Kidney epithelial cell (primary cell): Measurements from ENCODE around the gene RNASE7. TPM values are rescaled to one million over a fixed set of nuclear protein-coding genes. Genes with fewer than 3 reads are reported as not detected.

Experiments used
- DNase-seq: peaks from one replicate; pipeline ENCODE4 v3.0.0-alpha.2; 2010; ENCODE audit warnings: low read depth
- H3K27me3 ChIP-seq: 2 replicates; pipeline ENCODE4 v1.6.0; 2011; ENCODE audit warnings: low read length; ENCODE audit not compliant: control insufficient read depth, insufficient read depth
- H3K36me3 ChIP-seq: 2 replicates; pipeline ENCODE4 v1.5.1; 2011; ENCODE audit warnings: low read length; ENCODE audit not compliant: control insufficient read depth, insufficient read depth
- H3K4me3 ChIP-seq: 2 replicates; pipeline ENCODE4 v1.5.1; 2011; ENCODE audit warnings: low read depth, mild to moderate bottlenecking, control low read depth, low read length
- CTCF ChIP-seq: IDR thresholded peaks from 2 replicates; pipeline ENCODE4 v1.5.1; 2011; ENCODE audit warnings: mild to moderate bottlenecking, moderate library complexity, low read length, control low read depth, inconsistent platforms; ENCODE audit not compliant: insufficient read depth, poor library complexity, severe bottlenecking
- total RNA-seq: library from RNA; depleted of rRNA; stranded (reverse); fragments of >200 nt; gene quantifications from 2 replicates; pipeline ENCODE4 v1.2.3, GENCODE V29; 2015

RNASE7 gene
- total RNA-seq, result not detected in 2 replicates

GRCh38 chr14:21041676-21042433 lies at the start of gene RNASE7:
TSS of gene RNASE7 (plus strand) at chr14:21042362. CDS start at chr14:21042993, 631 bp downstream.
- no peak for TF ChIP-seq CTCF
- H3K4me3 ChIP-seq, result no peak within 1 kb of the TSS
- no peaks in the 10 kb centered on the region for H3K36me3 ChIP-seq
- H3K27me3 ChIP-seq, result peaks cover 4% of the 10 kb centered on the region
- DNase-seq, result no peak

GRCh38 chr14:20996521-20996920 lies 45.6 kb upstream of the RNASE7 start:
- no peak for DNase-seq
- peaks cover 8% of the 10 kb centered on the region for H3K36me3 ChIP-seq
- no peaks in the 10 kb centered on the region for H3K27me3 ChIP-seq
- H3K4me3 ChIP-seq, result no peak overlapping the region
- no peak for TF ChIP-seq CTCF

GRCh38 chr14:20997115-20997514 lies 45.0 kb upstream of the RNASE7 start:
- TF ChIP-seq CTCF, result no peak
- H3K36me3 ChIP-seq, result peaks cover 6% of the 10 kb centered on the region
- no peak overlapping the region for H3K4me3 ChIP-seq
- no peak for DNase-seq
- no peaks in the 10 kb centered on the region for H3K27me3 ChIP-seq

- no peak for TF ChIP-seq CTCF
- Histone ChIP-seq H3K4me3 (no peak overlapping the region), H3K27me3 (no peaks in the 10 kb centered on the region), H3K36me3 (peaks cover 4% of the 10 kb centered on the region)
- DNase-seq, result no peak
Measured at GRCh38 chr14:20997564-20997963, 44.6 kb upstream of the RNASE7 start.

GRCh38 chr14:20998139-20998538 lies 44.0 kb upstream of the RNASE7 start:
- TF ChIP-seq CTCF, result no peak
- Histone ChIP-seq H3K4me3 (no peak overlapping the region), H3K36me3 (peaks cover 4% of the 10 kb centered on the region), H3K27me3 (no peaks in the 10 kb centered on the region)
- DNase-seq, result no peak
